ENCODE results near the gene COMMD1. TPM values are rescaled to one million over a fixed set of nuclear protein-coding genes. Genes with fewer than 3 reads are reported as not detected.

Gene COMMD1
- total and polyA plus RNA-seq, 3 experiments from 2014 or later, result 36.4 to 54.6 (median 41.2) TPM

DNA sequence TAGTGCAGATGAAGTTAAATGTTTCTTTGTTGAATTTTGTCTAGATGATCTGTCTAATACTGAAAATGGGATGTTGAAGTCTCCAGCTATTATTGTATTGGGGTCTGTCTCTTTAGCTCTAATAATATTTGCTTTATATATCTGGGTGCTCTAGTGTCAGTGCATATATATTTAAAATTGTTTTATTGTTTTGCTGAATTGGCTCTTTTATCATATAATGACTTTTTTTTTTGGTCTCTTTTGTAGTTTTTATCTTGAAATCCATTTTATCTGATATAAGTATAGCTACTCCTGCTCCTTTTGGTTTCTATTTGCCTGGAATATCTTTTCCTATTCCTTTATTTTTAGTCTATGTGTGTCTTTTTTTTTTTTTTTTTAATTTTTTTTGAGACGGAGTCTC is 79.2 kb downstream of the COMMD1 start:
- Histone ChIP-seq H3K27me3 (ENCODE audit: insufficient read depth, low read length, poor library complexity, severe bottlenecking) (no peaks in the 10 kb centered on the region), H3K4me3 (ENCODE audit: low read length) (no peak overlapping the region), H3K27ac (ENCODE audit: low read depth, low read length) (no peak overlapping the region), H3K4me1 (ENCODE audit: insufficient read depth, low read length) (no peaks in the 10 kb centered on the region), H3K36me3 (ENCODE audit: insufficient read depth, low read length) (no peaks in the 10 kb centered on the region), H3K9me3 (ENCODE audit: low read length) (no peaks in the 10 kb centered on the region)
- Mint-ChIP-seq H3K27ac (no peak overlapping the region), H3K4me3 (no peak overlapping the region), H3K27me3 (no peaks in the 10 kb centered on the region), H3K4me1 (peaks cover 5 to 7% (median 6%) of the 10 kb centered on the region in 3 donors), H3K9me3 (peaks cover 4 to 21% (median 20%) of the 10 kb centered on the region in 5 donors), H3K36me3 (peaks cover 4 to 32% (median 6%) of the 10 kb centered on the region in 3 donors)
- ChIA-PET CTCF (no interaction called here), POLR2A (interaction anchor here (0.7 kb wide), 1 partner anchor 73 kb away, joined by 5 read pairs; no protein-coding TSS in a partner anchor)
- no peak for DNase-seq

DNA sequence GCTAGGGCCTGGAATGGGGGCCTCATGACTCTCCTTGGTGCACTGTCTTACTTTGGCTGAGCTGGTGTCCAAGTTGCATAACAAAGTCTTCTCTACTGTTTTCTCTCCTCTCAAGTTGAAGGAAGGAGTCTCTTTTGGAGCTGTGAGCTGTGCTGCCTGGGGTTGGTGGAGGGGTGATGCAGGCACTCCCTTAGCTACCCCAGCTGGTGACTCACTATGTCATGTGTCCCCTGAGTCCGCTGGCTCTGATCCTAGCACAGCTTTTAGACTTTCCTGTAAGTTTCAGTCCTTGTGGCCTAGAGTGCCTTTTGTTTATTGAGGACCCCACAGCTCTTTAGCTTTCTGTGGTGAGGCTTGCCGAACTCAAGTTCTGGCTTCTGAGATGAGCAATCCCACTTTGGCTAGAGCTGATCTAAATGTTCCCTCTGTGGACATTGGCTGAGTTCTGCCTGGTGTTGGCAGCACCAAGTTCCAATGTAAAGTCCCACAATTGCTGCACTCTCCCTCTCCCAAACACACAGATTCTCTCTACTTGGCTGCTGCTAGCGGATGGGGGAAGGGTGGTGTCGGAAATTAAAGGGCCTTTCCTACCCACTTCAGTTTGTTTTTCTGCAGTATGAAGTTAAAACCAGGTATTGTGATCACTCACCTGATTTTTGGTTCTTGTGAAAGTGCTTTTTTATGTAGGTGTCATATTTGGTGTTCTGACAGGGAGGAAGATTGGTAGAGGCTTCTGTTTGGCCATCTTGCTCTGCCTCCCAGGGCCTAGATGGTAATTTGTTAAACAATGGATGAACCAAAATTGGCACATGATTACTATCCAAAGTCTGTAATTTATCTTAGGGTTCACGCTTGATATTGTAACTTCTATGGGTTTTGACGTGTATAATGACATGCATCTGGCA is 83.2 kb downstream of the COMMD1 start:
- Mint-ChIP-seq H3K36me3 (peaks cover 0 to 6% (median 0%) of the 10 kb centered on the region in 3 donors), H3K27me3 (no peaks in the 10 kb centered on the region), H3K9me3 (peaks cover 0 to under 1% (median 0%) of the 10 kb centered on the region in 5 donors), H3K4me3 (no peak overlapping the region), H3K27ac (no peak overlapping the region), H3K4me1 (peaks cover 4 to 5% (median 5%) of the 10 kb centered on the region in 3 donors)
- no peaks in the 10 kb centered on the region for H3K27me3 ChIP-seq (ENCODE audit: insufficient read depth, low read length, poor library complexity, severe bottlenecking)
- no peaks in the 10 kb centered on the region for H3K36me3 ChIP-seq (ENCODE audit: insufficient read depth, low read length)
- no peak for DNase-seq
- no peaks in the 10 kb centered on the region for H3K4me1 ChIP-seq (ENCODE audit: insufficient read depth, low read length)
- H3K27ac ChIP-seq (ENCODE audit: low read depth, low read length), result no peak overlapping the region
- H3K4me3 ChIP-seq (ENCODE audit: low read length), result no peak overlapping the region
- ChIA-PET POLR2A (no interaction called here), CTCF (no interaction called here)
- no peaks in the 10 kb centered on the region for H3K9me3 ChIP-seq (ENCODE audit: low read length)

DNA sequence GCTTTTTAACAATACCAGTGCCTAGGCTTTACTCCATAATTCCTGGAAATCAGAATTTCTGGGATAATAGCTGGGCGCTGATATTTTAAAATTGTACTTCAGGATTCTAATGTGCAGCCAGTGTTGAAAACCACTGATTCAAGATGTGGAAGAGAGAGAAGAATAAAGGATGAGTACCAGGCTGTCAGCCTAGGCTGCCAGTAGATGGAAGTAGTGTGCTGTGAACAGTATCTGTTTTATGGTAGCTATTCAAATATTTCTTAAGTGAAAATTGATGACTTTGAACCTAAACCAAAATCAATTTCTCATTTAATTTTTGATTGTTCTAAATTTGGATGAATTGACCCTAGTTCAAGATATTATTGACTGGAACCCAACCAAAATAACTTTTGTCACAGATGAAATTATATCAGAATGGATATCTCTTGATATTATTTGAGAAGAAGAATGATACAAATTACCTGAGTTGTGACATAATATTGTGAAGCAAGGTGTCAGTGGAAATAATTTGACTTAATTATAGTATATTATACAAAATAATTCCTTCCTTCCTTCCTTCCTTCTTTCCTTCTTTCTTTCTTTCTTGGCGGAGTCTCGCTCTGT is 88.0 kb downstream of the COMMD1 start:
- no peaks in the 10 kb centered on the region for H3K4me1 Mint-ChIP-seq
- H3K9me3 Mint-ChIP-seq, result no peaks in the 10 kb centered on the region
- Histone ChIP-seq H3K9me3 (ENCODE audit: low read length) (no peaks in the 10 kb centered on the region), H3K27me3 (ENCODE audit: insufficient read depth, low read length, poor library complexity, severe bottlenecking) (no peaks in the 10 kb centered on the region), H3K27ac (ENCODE audit: low read depth, low read length) (no peak overlapping the region), H3K4me3 (ENCODE audit: low read length) (no peak overlapping the region), H3K4me1 (ENCODE audit: insufficient read depth, low read length) (no peaks in the 10 kb centered on the region), H3K36me3 (ENCODE audit: insufficient read depth, low read length) (no peaks in the 10 kb centered on the region)
- no peak overlapping the region for H3K27ac Mint-ChIP-seq
- H3K4me3 Mint-ChIP-seq, result no peak overlapping the region
- CTCF ChIA-PET, result interaction anchor here (0.6 to 1.6 kb wide), 5 partner anchors 411 to 424 kb away, joined by 3 to 10 read pairs (median 4); no protein-coding TSS in a partner anchor
- no peaks in the 10 kb centered on the region for H3K27me3 Mint-ChIP-seq
- H3K36me3 Mint-ChIP-seq, result peaks cover 0 to 2% (median 0%) of the 10 kb centered on the region in 3 donors
- DNase-seq, result peak in 2 of 5 donors; percentile 19 to 33
- POLR2A ChIA-PET, result no interaction called here

DNA sequence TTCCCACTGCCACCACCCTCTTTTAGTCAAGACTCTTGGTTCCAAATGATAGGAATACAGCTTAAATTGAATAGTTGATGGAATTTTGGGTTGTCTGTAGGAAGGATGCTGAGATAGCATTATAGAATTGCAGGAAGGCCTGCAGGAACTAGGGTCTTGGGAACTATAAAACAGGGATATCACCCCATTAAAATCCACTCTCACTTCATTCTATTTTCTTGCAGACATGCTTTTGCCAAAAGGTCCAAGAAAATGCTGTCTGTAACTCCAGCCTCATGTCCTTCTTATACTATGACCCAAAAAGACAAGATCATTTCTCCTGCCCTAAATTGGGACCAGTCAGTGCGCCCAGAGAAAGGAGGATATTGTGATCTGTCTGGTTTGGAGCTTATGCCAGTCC is 89.1 kb downstream of the COMMD1 start:
- Mint-ChIP-seq H3K4me3 (no peak overlapping the region), H3K27ac (peak overlapping the region in 1 of 8 donors; percentile 17), H3K9me3 (no peaks in the 10 kb centered on the region), H3K4me1 (no peaks in the 10 kb centered on the region), H3K36me3 (peaks cover 0 to 2% (median 0%) of the 10 kb centered on the region in 3 donors), H3K27me3 (no peaks in the 10 kb centered on the region)
- Histone ChIP-seq H3K9me3 (ENCODE audit: low read length) (no peaks in the 10 kb centered on the region), H3K27me3 (ENCODE audit: insufficient read depth, low read length, poor library complexity, severe bottlenecking) (no peaks in the 10 kb centered on the region), H3K27ac (ENCODE audit: low read depth, low read length) (no peak overlapping the region), H3K4me1 (ENCODE audit: insufficient read depth, low read length) (no peaks in the 10 kb centered on the region), H3K36me3 (ENCODE audit: insufficient read depth, low read length) (no peaks in the 10 kb centered on the region), H3K4me3 (ENCODE audit: low read length) (no peak overlapping the region)
- no peak for DNase-seq
- CTCF ChIA-PET, result interaction anchor here (1.0 to 1.6 kb wide), 2 partner anchors 417 to 462 kb away, joined by 3 to 10 read pairs; no protein-coding TSS in a partner anchor
- POLR2A ChIA-PET, result interaction anchor here (0.6 kb wide), 1 partner anchor 337 kb away, joined by 5 read pairs; no protein-coding TSS in a partner anchor

DNA sequence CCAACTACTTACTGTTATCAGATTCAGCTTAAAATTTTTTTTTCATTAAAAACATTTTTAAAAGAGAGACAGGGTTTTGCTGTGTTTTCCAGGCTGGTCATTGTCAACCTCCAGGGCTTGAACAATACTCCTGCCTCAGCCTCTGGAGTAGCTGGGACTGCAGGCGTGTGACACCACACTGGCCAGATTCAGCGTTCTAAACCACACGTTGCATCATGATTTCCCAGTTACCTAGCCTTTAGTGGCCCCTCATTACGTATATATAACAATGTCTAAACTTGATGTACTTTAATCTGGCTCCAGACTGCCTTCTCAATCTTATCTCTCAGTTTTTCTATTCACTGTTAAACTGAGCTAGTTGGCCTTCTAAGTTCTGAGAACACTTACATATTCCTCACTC is 89.6 kb downstream of the COMMD1 start:
- Mint-ChIP-seq H3K4me1 (no peaks in the 10 kb centered on the region), H3K27ac (peak overlapping the region in 2 of 8 donors; percentile 27 to 45), H3K36me3 (peaks cover 0 to 2% (median 0%) of the 10 kb centered on the region in 3 donors), H3K27me3 (no peaks in the 10 kb centered on the region), H3K4me3 (no peak overlapping the region), H3K9me3 (no peaks in the 10 kb centered on the region)
- no peaks in the 10 kb centered on the region for H3K36me3 ChIP-seq (ENCODE audit: insufficient read depth, low read length)
- POLR2A ChIA-PET, result no interaction called here
- H3K9me3 ChIP-seq (ENCODE audit: low read length), result no peaks in the 10 kb centered on the region
- DNase-seq, result no peak
- no peaks in the 10 kb centered on the region for H3K27me3 ChIP-seq (ENCODE audit: insufficient read depth, low read length, poor library complexity, severe bottlenecking)
- H3K27ac ChIP-seq (ENCODE audit: low read depth, low read length), result no peak overlapping the region
- no peaks in the 10 kb centered on the region for H3K4me1 ChIP-seq (ENCODE audit: insufficient read depth, low read length)
- H3K4me3 ChIP-seq (ENCODE audit: low read length), result no peak overlapping the region
- CTCF ChIA-PET, result interaction anchor here (1.0 kb wide), 1 partner anchor 461 kb away, joined by 3 read pairs; no protein-coding TSS in a partner anchor

DNA sequence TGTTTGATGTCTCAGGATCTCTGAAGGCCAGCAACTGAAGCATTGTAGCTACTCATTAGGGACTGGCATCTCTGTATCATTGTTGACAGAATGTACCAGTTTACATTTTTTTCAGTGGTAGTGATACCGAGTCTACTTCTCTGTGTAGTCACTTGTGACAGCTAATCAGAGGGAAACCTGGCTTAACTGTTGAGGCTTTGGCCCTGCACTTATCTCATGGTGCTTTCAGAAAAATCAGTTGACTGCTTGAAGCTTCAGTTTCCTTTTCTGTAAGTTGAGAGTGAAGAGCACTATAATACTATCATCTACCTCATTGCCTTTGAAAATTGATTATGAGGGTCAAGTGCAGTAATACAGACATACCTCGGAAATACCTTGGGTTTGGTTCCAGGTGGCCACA is 90.0 kb downstream of the COMMD1 start:
- Mint-ChIP-seq H3K4me1 (no peaks in the 10 kb centered on the region), H3K4me3 (no peak overlapping the region), H3K36me3 (peaks cover 0 to 2% (median 0%) of the 10 kb centered on the region in 3 donors), H3K27ac (peak overlapping the region in 2 of 8 donors; percentile 27 to 45), H3K9me3 (no peaks in the 10 kb centered on the region), H3K27me3 (no peaks in the 10 kb centered on the region)
- Histone ChIP-seq H3K4me3 (ENCODE audit: low read length) (no peak overlapping the region), H3K27ac (ENCODE audit: low read depth, low read length) (no peak overlapping the region), H3K36me3 (ENCODE audit: insufficient read depth, low read length) (no peaks in the 10 kb centered on the region), H3K4me1 (ENCODE audit: insufficient read depth, low read length) (no peaks in the 10 kb centered on the region), H3K27me3 (ENCODE audit: insufficient read depth, low read length, poor library complexity, severe bottlenecking) (no peaks in the 10 kb centered on the region), H3K9me3 (ENCODE audit: low read length) (no peaks in the 10 kb centered on the region)
- POLR2A ChIA-PET, result no interaction called here
- CTCF ChIA-PET, result interaction anchor here (1.0 kb wide), 1 partner anchor 461 kb away, joined by 3 read pairs; no protein-coding TSS in a partner anchor
- no peak for DNase-seq

DNA sequence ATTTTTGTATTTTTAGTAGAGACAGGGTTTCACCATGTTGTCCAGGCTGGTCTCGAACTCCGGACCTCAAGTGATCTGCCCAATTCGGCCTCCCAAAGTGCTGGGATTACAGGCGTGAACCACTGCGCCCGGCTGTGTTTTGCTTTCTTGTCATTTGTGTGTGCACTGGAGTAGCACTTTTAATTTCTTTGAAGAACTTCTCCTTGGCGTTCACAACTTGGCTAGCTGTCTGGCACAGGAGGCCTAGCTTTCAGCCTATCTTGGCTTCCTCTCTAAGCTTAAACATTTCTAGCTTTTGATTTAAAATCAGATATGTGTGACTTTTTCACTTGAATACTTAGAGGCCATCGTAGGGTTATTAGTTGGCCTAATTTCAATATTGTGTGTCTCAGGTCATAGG is 93.0 kb downstream of the COMMD1 start:
- CTCF ChIA-PET, result no interaction called here
- H3K4me1 Mint-ChIP-seq, result no peaks in the 10 kb centered on the region

DNA sequence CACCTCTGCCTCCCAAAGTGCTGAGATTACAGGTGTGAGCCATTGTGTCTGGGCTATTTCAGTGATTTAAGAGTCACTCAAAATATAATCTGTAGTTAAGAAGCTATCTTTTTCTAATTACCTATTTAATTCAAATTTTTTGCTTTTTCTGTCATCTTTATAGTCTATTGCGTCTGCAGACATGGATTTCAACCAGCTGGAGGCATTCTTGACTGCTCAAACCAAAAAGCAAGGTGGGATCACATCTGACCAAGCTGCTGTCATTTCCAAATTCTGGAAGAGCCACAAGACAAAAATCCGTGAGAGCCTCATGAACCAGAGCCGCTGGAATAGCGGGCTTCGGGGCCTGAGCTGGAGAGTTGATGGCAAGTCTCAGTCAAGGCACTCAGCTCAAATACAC is 95.1 kb downstream of the COMMD1 start:
- no peaks in the 10 kb centered on the region for H3K9me3 ChIP-seq (ENCODE audit: low read length)
- no peaks in the 10 kb centered on the region for H3K4me1 ChIP-seq (ENCODE audit: insufficient read depth, low read length)
- POLR2A ChIA-PET, result no interaction called here
- DNase-seq, result no peak
- peaks cover 5 to 23% (median 6%) of the 10 kb centered on the region in 3 donors for H3K36me3 Mint-ChIP-seq
- no peaks in the 10 kb centered on the region for H3K27me3 Mint-ChIP-seq
- H3K4me3 Mint-ChIP-seq, result no peak overlapping the region
- no peak overlapping the region for H3K27ac ChIP-seq (ENCODE audit: low read depth, low read length)
- H3K27me3 ChIP-seq (ENCODE audit: insufficient read depth, low read length, poor library complexity, severe bottlenecking), result no peaks in the 10 kb centered on the region
- H3K36me3 ChIP-seq (ENCODE audit: insufficient read depth, low read length), result no peaks in the 10 kb centered on the region
- no peaks in the 10 kb centered on the region for H3K4me1 Mint-ChIP-seq
- no peak overlapping the region for H3K4me3 ChIP-seq (ENCODE audit: low read length)
- no peak overlapping the region for H3K27ac Mint-ChIP-seq
- CTCF ChIA-PET, result no interaction called here
- H3K9me3 Mint-ChIP-seq, result no peaks in the 10 kb centered on the region

More for the DNA sequence above, 93.0 kb downstream of the COMMD1 start:
- Histone ChIP-seq H3K9me3 (ENCODE audit: low read length) (no peaks in the 10 kb centered on the region), H3K4me3 (ENCODE audit: low read length) (no peak overlapping the region), H3K27me3 (ENCODE audit: insufficient read depth, low read length, poor library complexity, severe bottlenecking) (no peaks in the 10 kb centered on the region), H3K36me3 (ENCODE audit: insufficient read depth, low read length) (no peaks in the 10 kb centered on the region), H3K27ac (ENCODE audit: low read depth, low read length) (no peak overlapping the region), H3K4me1 (ENCODE audit: insufficient read depth, low read length) (no peaks in the 10 kb centered on the region)
- Mint-ChIP-seq H3K27me3 (no peaks in the 10 kb centered on the region), H3K4me3 (no peak overlapping the region), H3K27ac (no peak overlapping the region), H3K9me3 (no peaks in the 10 kb centered on the region), H3K36me3 (peaks cover 0 to 12% (median 4%) of the 10 kb centered on the region in 3 donors)
- POLR2A ChIA-PET, result no interaction called here
- no peak for DNase-seq
